NCI-H1048 (cell line): Measurements from ENCODE around the gene ACACA.

Experiments
- DNase-seq: peaks from one replicate; lab custom pipeline; 2025; lab: John Stamatoyannopoulos, UW

The ACACA gene

GRCh38 chr17:37344519-37344918 is 62.1 kb downstream of the ACACA start:
- DNase-seq, result no peak

- DNase-seq, result no peak
These were observed 64.0 kb downstream of the ACACA start for GRCh38 chr17:37342589-37342988.

GRCh38 chr17:37340804-37341203 is 65.8 kb downstream of the ACACA start:
- DNase-seq, result no peak

GRCh38 chr17:37339321-37339720 is 67.3 kb downstream of the ACACA start:
- DNase-seq, result no peak

GRCh38 chr17:37338847-37339246 is 67.8 kb downstream of the ACACA start:
- no peak for DNase-seq

- DNase-seq, result no peak
These were observed 79.1 kb downstream of the ACACA start for GRCh38 chr17:37327341-37328090.

- DNase-seq, result no peak
These were observed 83.6 kb downstream of the ACACA start for GRCh38 chr17:37322826-37323561.

- no peak for DNase-seq
These were observed 84.5 kb downstream of the ACACA start for GRCh38 chr17:37322106-37322505.

- no peak for DNase-seq
These were observed 87.6 kb downstream of the ACACA start for GRCh38 chr17:37318931-37319594.

GRCh38 chr17:37317867-37318266 is 88.8 kb downstream of the ACACA start:
- no peak for DNase-seq

- no peak for DNase-seq
These were observed 91.0 kb downstream of the ACACA start for GRCh38 chr17:37315601-37316000.

- DNase-seq, result no peak
These were observed 94.3 kb downstream of the ACACA start for GRCh38 chr17:37312137-37312923.

GRCh38 chr17:37310940-37311339 is 95.7 kb downstream of the ACACA start:
- no peak for DNase-seq

- DNase-seq, result no peak
These were observed 97.6 kb downstream of the ACACA start for GRCh38 chr17:37309051-37309450.

- no peak for DNase-seq
These were observed 101.2 kb downstream of the ACACA start for GRCh38 chr17:37305406-37305905.

- DNase-seq, result no peak
These were observed 105.3 kb downstream of the ACACA start for GRCh38 chr17:37301288-37301687.

GRCh38 chr17:37300683-37301082 is 106.0 kb downstream of the ACACA start:
- DNase-seq, result no peak

- no peak for DNase-seq
These were observed 107.2 kb downstream of the ACACA start for GRCh38 chr17:37299257-37299980.

GRCh38 chr17:37295888-37296287 is 110.7 kb downstream of the ACACA start:
- no peak for DNase-seq

- no peak for DNase-seq
These were observed 111.7 kb downstream of the ACACA start for GRCh38 chr17:37294888-37295287.

- no peak for DNase-seq
These were observed 112.9 kb downstream of the ACACA start for GRCh38 chr17:37293770-37294169.
